ENCODE measurements around the gene FSTL3.

FSTL3 gene

DNA sequence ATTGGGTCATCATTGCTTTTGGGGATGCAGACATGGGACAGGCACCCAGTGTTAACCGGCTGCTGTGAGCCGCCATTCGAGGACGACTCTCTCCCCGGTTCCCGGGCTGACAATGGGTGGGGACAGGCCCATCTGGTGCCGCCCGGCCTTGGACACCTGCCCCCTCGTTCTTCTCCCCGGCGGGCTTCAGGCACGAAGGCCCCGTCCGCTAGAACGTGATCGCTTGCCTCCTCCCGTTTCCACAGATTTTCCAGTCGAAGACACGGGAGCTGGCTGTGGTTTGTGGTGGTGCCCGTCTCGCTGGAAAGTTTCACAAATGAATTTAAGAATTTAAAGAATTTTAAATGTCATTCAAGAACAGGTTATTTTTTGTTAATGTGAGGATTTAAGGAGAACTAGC, 34.6 kb downstream of the FSTL3 start:
- TF ChIP-seq, protein P1, sequence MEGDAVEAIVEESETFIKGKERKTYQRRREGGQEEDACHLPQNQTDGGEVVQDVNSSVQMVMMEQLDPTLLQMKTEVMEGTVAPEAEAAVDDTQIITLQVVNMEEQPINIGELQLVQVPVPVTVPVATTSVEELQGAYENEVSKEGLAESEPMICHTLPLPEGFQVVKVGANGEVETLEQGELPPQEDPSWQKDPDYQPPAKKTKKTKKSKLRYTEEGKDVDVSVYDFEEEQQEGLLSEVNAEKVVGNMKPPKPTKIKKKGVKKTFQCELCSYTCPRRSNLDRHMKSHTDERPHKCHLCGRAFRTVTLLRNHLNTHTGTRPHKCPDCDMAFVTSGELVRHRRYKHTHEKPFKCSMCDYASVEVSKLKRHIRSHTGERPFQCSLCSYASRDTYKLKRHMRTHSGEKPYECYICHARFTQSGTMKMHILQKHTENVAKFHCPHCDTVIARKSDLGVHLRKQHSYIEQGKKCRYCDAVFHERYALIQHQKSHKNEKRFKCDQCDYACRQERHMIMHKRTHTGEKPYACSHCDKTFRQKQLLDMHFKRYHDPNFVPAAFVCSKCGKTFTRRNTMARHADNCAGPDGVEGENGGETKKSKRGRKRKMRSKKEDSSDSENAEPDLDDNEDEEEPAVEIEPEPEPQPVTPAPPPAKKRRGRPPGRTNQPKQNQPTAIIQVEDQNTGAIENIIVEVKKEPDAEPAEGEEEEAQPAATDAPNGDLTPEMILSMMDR (IDR thresholded peaks at IDR 0.05; ENCODE audit: low read depth, low read length, missing control alignments): no peak
- H3K4me3 ChIP-seq (replicated peaks; ENCODE audit: low read depth, low read length): no peak overlapping the region
- no peak for DNase-seq (ENCODE audit: extremely low read depth, low read depth)

DNA sequence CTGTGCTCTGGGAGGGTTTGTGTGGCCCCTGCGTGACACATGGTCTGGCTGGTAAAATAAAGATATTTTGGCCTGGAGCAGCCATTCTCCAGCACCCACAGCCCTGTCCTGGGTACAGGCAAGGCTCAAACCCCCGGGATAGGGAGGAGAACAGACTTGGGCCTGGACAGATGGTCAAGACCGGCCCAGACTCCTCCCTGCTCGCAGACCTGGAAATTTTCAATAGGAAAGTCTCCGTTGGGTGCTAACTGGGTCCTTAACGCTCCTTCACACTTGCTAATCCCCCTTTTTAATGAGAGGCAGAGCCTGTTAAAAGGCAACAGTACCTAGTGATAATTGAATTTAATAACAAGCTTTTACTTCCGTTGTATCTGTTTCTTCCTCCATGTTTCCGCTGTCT, 35.1 kb downstream of the FSTL3 start:
- DNase-seq (ENCODE audit: extremely low read depth, low read depth): no peak
- TF ChIP-seq, protein P1 (IDR thresholded peaks at IDR 0.05; ENCODE audit: low read depth, low read length, missing control alignments): no peak
- no peak overlapping the region for H3K4me3 ChIP-seq (replicated peaks; ENCODE audit: low read depth, low read length)

DNA sequence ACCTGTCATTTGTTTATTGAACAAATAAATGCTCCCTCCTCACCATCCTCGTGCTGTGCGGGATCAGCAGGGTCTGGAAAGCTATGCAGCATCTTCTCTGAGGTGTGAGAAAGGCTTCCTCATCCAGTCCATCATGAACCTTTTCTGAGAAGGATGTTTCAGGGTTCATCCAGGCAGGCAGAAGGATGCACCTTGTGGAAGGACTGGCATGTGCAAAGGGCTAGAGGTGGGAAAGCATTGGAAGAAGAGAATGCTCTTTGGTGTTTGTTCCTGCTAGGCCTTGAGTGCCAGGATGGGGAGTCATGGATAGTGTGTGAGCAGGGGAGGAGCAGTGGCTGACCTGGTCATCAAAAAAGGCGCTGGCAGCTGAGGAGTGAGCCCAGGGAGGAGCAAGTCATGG, 39.2 kb downstream of the FSTL3 start:
- TF ChIP-seq, protein P1 (IDR thresholded peaks at IDR 0.05; ENCODE audit: low read depth, low read length, missing control alignments): no peak
- no peak for DNase-seq (ENCODE audit: extremely low read depth, low read depth)
- no peak overlapping the region for H3K4me3 ChIP-seq (replicated peaks; ENCODE audit: low read depth, low read length)

DNA sequence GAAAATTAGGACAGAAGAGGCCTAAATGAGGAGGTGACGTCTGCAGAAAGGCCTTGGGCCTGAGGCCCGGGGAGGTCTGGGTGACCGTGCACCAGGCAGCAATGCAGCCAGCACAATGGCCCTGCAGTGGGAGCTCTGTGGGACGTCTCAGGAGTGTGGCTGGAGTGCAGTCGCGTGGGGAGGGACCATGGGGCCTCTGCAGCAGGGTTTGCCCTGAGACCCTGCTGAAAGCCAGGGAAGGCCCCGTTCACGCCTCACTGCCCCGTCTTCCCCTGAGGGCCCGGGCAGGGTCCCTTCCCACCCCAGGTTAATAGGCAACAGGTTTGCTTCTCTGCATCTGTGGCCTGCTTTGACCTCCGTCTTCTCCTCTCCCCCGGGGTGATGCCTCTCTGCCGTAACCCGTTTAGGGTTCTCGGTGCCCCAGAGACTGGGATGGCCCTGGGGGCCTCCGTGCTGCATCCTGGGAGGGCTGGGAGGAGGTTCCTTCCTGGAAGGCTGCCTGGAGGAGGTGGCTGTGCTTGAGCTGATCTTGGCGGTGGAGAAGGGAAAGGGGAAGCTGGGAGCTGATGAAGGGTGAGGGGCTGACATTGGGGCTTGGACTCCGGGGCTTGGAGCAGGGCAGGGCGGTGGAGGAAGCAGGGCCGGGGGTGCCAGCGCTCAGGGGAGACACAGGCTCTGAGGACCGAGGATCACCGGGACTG, 42.2 kb downstream of the FSTL3 start:
- TF ChIP-seq, protein P1 (IDR thresholded peaks at IDR 0.05; ENCODE audit: low read depth, low read length, missing control alignments): no peak
- H3K4me3 ChIP-seq (replicated peaks; ENCODE audit: low read depth, low read length): no peak overlapping the region
- DNase-seq (ENCODE audit: extremely low read depth, low read depth): no peak

DNA sequence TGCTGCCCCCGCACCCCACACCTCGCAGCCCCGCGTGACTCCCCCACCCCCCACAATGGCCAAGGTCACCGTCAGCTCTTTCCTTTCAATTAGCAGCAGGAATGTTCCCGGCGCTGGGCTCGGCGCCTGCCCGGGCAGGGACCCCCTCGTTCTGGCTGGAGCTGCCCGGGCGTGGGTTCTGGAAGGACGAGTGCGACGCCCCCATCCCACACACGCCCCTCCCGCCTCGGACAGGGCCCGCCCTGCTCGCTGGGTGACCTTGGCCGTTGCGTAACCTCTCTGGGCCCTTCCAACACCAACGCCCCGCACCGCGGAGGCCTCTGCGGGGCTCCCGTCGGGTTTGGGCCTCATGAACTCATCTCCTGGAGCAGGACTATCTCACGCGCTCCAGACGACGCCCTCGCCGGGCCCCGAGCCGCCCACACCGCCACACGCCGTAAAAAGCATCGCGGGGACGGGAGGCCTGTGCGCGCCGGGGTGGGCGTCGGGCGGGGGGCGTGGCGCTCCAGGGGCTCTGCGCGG, 42.9 kb downstream of the FSTL3 start:
- H3K4me3 ChIP-seq (replicated peaks; ENCODE audit: low read depth, low read length): no peak overlapping the region
- TF ChIP-seq, protein P1 (IDR thresholded peaks at IDR 0.05; ENCODE audit: low read depth, low read length, missing control alignments): no peak
- no peak for DNase-seq (ENCODE audit: extremely low read depth, low read depth)

DNA sequence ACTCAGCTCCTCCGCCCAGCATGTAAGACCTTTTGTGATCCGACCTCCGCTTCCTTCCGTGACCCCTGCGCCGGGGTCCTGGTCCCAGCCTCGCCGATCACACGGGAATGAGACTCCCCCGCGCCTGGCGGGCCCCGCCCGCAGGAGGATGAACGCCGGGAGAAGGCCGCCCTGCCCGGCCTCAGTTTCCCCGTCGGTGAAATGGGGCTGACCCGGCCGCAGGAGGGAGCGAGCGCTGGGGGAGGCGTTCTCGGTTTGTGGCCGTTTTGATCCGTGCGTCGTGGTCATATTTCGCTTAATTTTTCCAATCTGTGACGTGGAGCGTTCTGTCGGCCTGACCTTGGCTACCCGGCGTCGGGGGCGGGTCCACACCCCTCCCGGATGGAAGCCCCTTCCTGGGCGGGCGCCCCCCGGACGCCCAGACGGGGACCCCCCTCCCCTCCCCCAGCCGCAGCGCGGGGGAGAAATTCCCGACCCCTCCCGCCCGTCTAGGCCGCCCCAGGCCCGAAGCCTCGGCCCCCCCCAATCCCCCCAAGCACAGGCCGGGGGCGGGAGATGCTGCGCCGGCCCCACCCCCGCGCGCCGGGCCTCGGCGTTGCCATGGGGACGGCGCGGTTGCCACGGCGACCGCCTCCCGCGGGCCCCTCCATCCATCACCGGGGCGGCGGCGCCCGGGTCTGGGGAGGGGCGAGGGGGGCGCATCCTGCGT, 43.6 kb downstream of the FSTL3 start:
- no peak overlapping the region for H3K4me3 ChIP-seq (replicated peaks; ENCODE audit: low read depth, low read length)
- TF ChIP-seq, protein P1 (IDR thresholded peaks at IDR 0.05; ENCODE audit: low read depth, low read length, missing control alignments): no peak
- DNase-seq (ENCODE audit: extremely low read depth, low read depth): no peak
